Measurements from ENCODE around the gene CARNS1.
A peak's percentile ranks its signal among the peaks of the same experiment; 100 is the strongest.
"Not testable (repeated sequence)": the region's sequence is repeated elsewhere in the genome, so short reads cannot be mapped to it uniquely, and the experiment has no call there.

CARNS1 gene

GRCh38 chr11:67410984-67411784 lies 4.3 kb upstream of the CARNS1 start:
- DNase-seq = no peak

GRCh38 chr11:67411785-67412152 lies 3.7 kb upstream of the CARNS1 start:
- no peak for DNase-seq

GRCh38 chr11:67412495-67413179 lies 2.8 kb upstream of the CARNS1 start:
- DNase-seq = no peak

- no peak for DNase-seq
Measured at GRCh38 chr11:67413266-67413849, 2.1 kb upstream of the CARNS1 start.

- peak; percentile 45 for DNase-seq
Measured at GRCh38 chr11:67416416-67417335, 1.2 kb downstream of the CARNS1 start.

GRCh38 chr11:67417425-67417824 lies 1.9 kb downstream of the CARNS1 start:
- DNase-seq = no peak

- DNase-seq = no peak
Measured at GRCh38 chr11:67418476-67419281, 3.2 kb downstream of the CARNS1 start.

- no peak for DNase-seq
Measured at GRCh38 chr11:67419325-67420049, 4.0 kb downstream of the CARNS1 start.

- DNase-seq = no peak
Measured at GRCh38 chr11:67420147-67420645, 4.7 kb downstream of the CARNS1 start.

GRCh38 chr11:67420646-67421429 lies 5.4 kb downstream of the CARNS1 start:
- peak; percentile 90 for DNase-seq

GRCh38 chr11:67421430-67422031 lies 6.1 kb downstream of the CARNS1 start:
- DNase-seq = no peak

GRCh38 chr11:67422891-67423290 lies 7.4 kb downstream of the CARNS1 start:
- no peak for DNase-seq

GRCh38 chr11:67423466-67423865 lies 8.0 kb downstream of the CARNS1 start:
- no peak for DNase-seq

- no peak for DNase-seq
Measured at GRCh38 chr11:67423891-67424613, 8.6 kb downstream of the CARNS1 start.

- not testable (repeated sequence) for DNase-seq
Measured at GRCh38 chr11:67427364-67427859, 11.9 kb downstream of the CARNS1 start.

GRCh38 chr11:67428052-67429001 lies 12.8 kb downstream of the CARNS1 start, which contains the start of gene RPS6KB2:
RPS6KB2 (plus strand) TSS chr11:67428494; CDS start chr11:67428546, 52 bp downstream.
- peak; percentile 96 for DNase-seq

- no peak for DNase-seq
Measured at GRCh38 chr11:67429038-67429668, 13.7 kb downstream of the CARNS1 start.
